Mesothelial cell of epicardium (in vitro differentiated cells): ENCODE data around the gene RNF220. TPM values are rescaled to one million over a fixed set of nuclear protein-coding genes. Genes with fewer than 3 reads are reported as not detected.

Experiments
- DNase-seq, 2 experiments: peaks; one replicate each; pipeline ENCODE4 v3.0.0; 2021; ENCODE audit warnings: low spot score in 2 of 2; ENCODE audit not compliant: unreplicated experiment in 2 of 2
- H3K27ac Mint-ChIP-seq: 2 replicates; pipeline ENCODE4 v1.8.0; 2021; ENCODE audit warnings: mixed read lengths
- H3K27me3 Mint-ChIP-seq: 2 replicates; pipeline ENCODE4 v1.8.0; 2021; ENCODE audit warnings: low read depth, mixed read lengths
- H3K36me3 Mint-ChIP-seq: 2 replicates; pipeline ENCODE4 v1.8.0; 2021; ENCODE audit warnings: mixed read lengths
- H3K4me1 Mint-ChIP-seq: 2 replicates; pipeline ENCODE4 v1.8.0; 2021; ENCODE audit warnings: mixed read lengths
- H3K4me3 Mint-ChIP-seq: 2 replicates; pipeline ENCODE4 v1.8.0; 2021; ENCODE audit warnings: mild to moderate bottlenecking, moderate library complexity, mixed read lengths
- H3K9me3 Mint-ChIP-seq: 2 replicates; pipeline ENCODE4 v1.8.0; 2021; ENCODE audit warnings: mixed read lengths
- CTCF ChIP-seq: fragments of 200-600 bp; sonication (generic); IDR thresholded peaks from one replicate; pipeline ENCODE4 v1.5.0; 2021; ENCODE audit warnings: antibody characterized with exemption; ENCODE audit not compliant: unreplicated experiment
- total RNA-seq: library from RNA; stranded (reverse); gene quantifications from 3 replicates; pipeline ENCODE4 v1.2.1, GENCODE V29; 2021

RNF220 gene
- total RNA-seq, 1 donor from 2014 or later = 84.2 TPM

GRCh38 chr1:44682883-44683265, 277.8 kb downstream of the RNF220 start:
- Mint-ChIP-seq H3K36me3 (peaks cover 21% of the 10 kb centered on the region), H3K27me3 (no peaks in the 10 kb centered on the region), H3K4me3 (no peak overlapping the region), H3K27ac (no peak overlapping the region), H3K9me3 (no peaks in the 10 kb centered on the region), H3K4me1 (peaks cover 2% of the 10 kb centered on the region)
- no peak for DNase-seq
- TF ChIP-seq CTCF = no peak

- peaks cover 9% of the 10 kb centered on the region for H3K4me1 Mint-ChIP-seq
- no peaks in the 10 kb centered on the region for H3K9me3 Mint-ChIP-seq
- DNase-seq = no peak
- H3K27ac Mint-ChIP-seq = no peak overlapping the region
- no peak for TF ChIP-seq CTCF
- H3K4me3 Mint-ChIP-seq = no peak overlapping the region
- no peaks in the 10 kb centered on the region for H3K27me3 Mint-ChIP-seq
- H3K36me3 Mint-ChIP-seq = peaks cover 20% of the 10 kb centered on the region
Measured at GRCh38 chr1:44684525-44684924, 279.5 kb downstream of the RNF220 start.

- Mint-ChIP-seq H3K27ac (no peak overlapping the region), H3K9me3 (no peaks in the 10 kb centered on the region), H3K4me1 (peaks cover 9% of the 10 kb centered on the region), H3K4me3 (no peak overlapping the region), H3K36me3 (peaks cover 15% of the 10 kb centered on the region), H3K27me3 (no peaks in the 10 kb centered on the region)
- no peak for DNase-seq
- TF ChIP-seq CTCF = no peak
Measured at GRCh38 chr1:44685218-44685617, 280.2 kb downstream of the RNF220 start.

GRCh38 chr1:44685881-44686280, 280.8 kb downstream of the RNF220 start:
- H3K4me1 Mint-ChIP-seq = peaks cover 9% of the 10 kb centered on the region
- TF ChIP-seq CTCF = no peak
- H3K4me3 Mint-ChIP-seq = no peak overlapping the region
- H3K9me3 Mint-ChIP-seq = no peaks in the 10 kb centered on the region
- no peaks in the 10 kb centered on the region for H3K27me3 Mint-ChIP-seq
- peaks cover 11% of the 10 kb centered on the region for H3K36me3 Mint-ChIP-seq
- H3K27ac Mint-ChIP-seq = no peak overlapping the region
- no peak for DNase-seq

- H3K9me3 Mint-ChIP-seq = no peaks in the 10 kb centered on the region
- H3K4me3 Mint-ChIP-seq = no peak overlapping the region
- H3K36me3 Mint-ChIP-seq = peaks cover 7% of the 10 kb centered on the region
Measured at GRCh38 chr1:44688760-44689446, 283.8 kb downstream of the RNF220 start.

More at GRCh38 chr1:44688760-44689446, 283.8 kb downstream of the RNF220 start:
- no peak for DNase-seq
- no peaks in the 10 kb centered on the region for H3K27me3 Mint-ChIP-seq
- peaks cover 7% of the 10 kb centered on the region for H3K4me1 Mint-ChIP-seq
- no peak for TF ChIP-seq CTCF
- H3K27ac Mint-ChIP-seq = no peak overlapping the region
